ENCODE measurements around the gene MEI4.
A peak's percentile ranks its signal among the peaks of the same experiment; 100 is the strongest.
"Not testable (repeated sequence)": the region's sequence is repeated elsewhere in the genome, so short reads cannot be mapped to it uniquely, and the experiment has no call there.

MEI4 gene

GRCh38 chr6:77633993-77634715 lies 18.7 kb upstream of the MEI4 start:
- H3K4me1 ChIP-seq (ENCODE audit: control insufficient read depth, insufficient read depth, low read length): no peaks in the 10 kb centered on the region
- no peaks in the 10 kb centered on the region for H3K27me3 ChIP-seq (ENCODE audit: control insufficient read depth, insufficient read depth, low read length)
- H3K27ac ChIP-seq (ENCODE audit: low read length): no peak overlapping the region
- DNase-seq (ENCODE audit: low read depth, low spot score): no peak
- H3K36me3 ChIP-seq (ENCODE audit: control insufficient read depth, insufficient read depth, low read length): no peaks in the 10 kb centered on the region
- no peaks in the 10 kb centered on the region for H3K9me3 ChIP-seq (ENCODE audit: control insufficient read depth, insufficient read depth, low read length)
- WGBS (ENCODE audit: insufficient coverage, insufficient read length): no CpG with 5 or more reads among the region's 1 CpG
- no peak overlapping the region for H3K4me3 ChIP-seq (ENCODE audit: low read length)

GRCh38 chr6:77638129-77638830 lies 14.6 kb upstream of the MEI4 start:
- Histone ChIP-seq H3K36me3 (ENCODE audit: control insufficient read depth, insufficient read depth, low read length) (no peaks in the 10 kb centered on the region), H3K4me3 (ENCODE audit: low read length) (no peak overlapping the region), H3K9me3 (ENCODE audit: control insufficient read depth, insufficient read depth, low read length) (no peaks in the 10 kb centered on the region), H3K4me1 (ENCODE audit: control insufficient read depth, insufficient read depth, low read length) (no peaks in the 10 kb centered on the region), H3K27me3 (ENCODE audit: control insufficient read depth, insufficient read depth, low read length) (no peaks in the 10 kb centered on the region), H3K27ac (ENCODE audit: low read length) (no peak overlapping the region)
- no peak for DNase-seq (ENCODE audit: low read depth, low spot score)
- WGBS (ENCODE audit: insufficient coverage, insufficient read length): no CpG with 5 or more reads among the region's 16 CpGs

- WGBS (ENCODE audit: insufficient coverage, insufficient read length): 100% methylated on average over 1 of the region's 2 CpGs
- Histone ChIP-seq H3K27me3 (ENCODE audit: control insufficient read depth, insufficient read depth, low read length) (no peaks in the 10 kb centered on the region), H3K36me3 (ENCODE audit: control insufficient read depth, insufficient read depth, low read length) (no peaks in the 10 kb centered on the region), H3K4me3 (ENCODE audit: low read length) (no peak overlapping the region), H3K27ac (ENCODE audit: low read length) (no peak overlapping the region), H3K9me3 (ENCODE audit: control insufficient read depth, insufficient read depth, low read length) (no peaks in the 10 kb centered on the region), H3K4me1 (ENCODE audit: control insufficient read depth, insufficient read depth, low read length) (no peaks in the 10 kb centered on the region)
- no peak for DNase-seq (ENCODE audit: low read depth, low spot score)
Observed at GRCh38 chr6:77644102-77644705, 8.6 kb upstream of the MEI4 start.

- Histone ChIP-seq H3K27ac (ENCODE audit: low read length) (no peak overlapping the region), H3K4me3 (ENCODE audit: low read length) (peak overlapping the region; percentile 13; the same call in 1 of the 2 replicates), H3K4me1 (ENCODE audit: control insufficient read depth, insufficient read depth, low read length) (no peaks in the 10 kb centered on the region), H3K36me3 (ENCODE audit: control insufficient read depth, insufficient read depth, low read length) (no peaks in the 10 kb centered on the region), H3K27me3 (ENCODE audit: control insufficient read depth, insufficient read depth, low read length) (no peaks in the 10 kb centered on the region), H3K9me3 (ENCODE audit: control insufficient read depth, insufficient read depth, low read length) (no peaks in the 10 kb centered on the region)
- WGBS (ENCODE audit: insufficient coverage, insufficient read length): no CpG with 5 or more reads among the region's 37 CpGs
- DNase-seq (ENCODE audit: low read depth, low spot score): peak; percentile 70
Observed at GRCh38 chr6:77650098-77650663, 2.7 kb upstream of the MEI4 start.

- Histone ChIP-seq H3K27ac (ENCODE audit: low read length) (no peak overlapping the region), H3K4me1 (ENCODE audit: control insufficient read depth, insufficient read depth, low read length) (no peaks in the 10 kb centered on the region), H3K4me3 (ENCODE audit: low read length) (no peak overlapping the region), H3K27me3 (ENCODE audit: control insufficient read depth, insufficient read depth, low read length) (no peaks in the 10 kb centered on the region), H3K36me3 (ENCODE audit: control insufficient read depth, insufficient read depth, low read length) (no peaks in the 10 kb centered on the region), H3K9me3 (ENCODE audit: control insufficient read depth, insufficient read depth, low read length) (no peaks in the 10 kb centered on the region)
- no peak for DNase-seq (ENCODE audit: low read depth, low spot score)
Observed at GRCh38 chr6:77653816-77654215, 977 bp downstream of the MEI4 start.

GRCh38 chr6:77655035-77655434 lies 2.2 kb downstream of the MEI4 start:
- not testable (repeated sequence) for H3K36me3 ChIP-seq (ENCODE audit: control insufficient read depth, insufficient read depth, low read length)
- no CpG with 5 or more reads among the region's 1 CpG for WGBS (ENCODE audit: insufficient coverage, insufficient read length)

GRCh38 chr6:77656999-77657764 lies 4.3 kb downstream of the MEI4 start:
- no CpG with 5 or more reads among the region's 1 CpG for WGBS (ENCODE audit: insufficient coverage, insufficient read length)
- no peak for DNase-seq (ENCODE audit: low read depth, low spot score)
- Histone ChIP-seq H3K9me3 (ENCODE audit: control insufficient read depth, insufficient read depth, low read length) (no peaks in the 10 kb centered on the region), H3K36me3 (ENCODE audit: control insufficient read depth, insufficient read depth, low read length) (no peaks in the 10 kb centered on the region), H3K4me3 (ENCODE audit: low read length) (no peak overlapping the region), H3K4me1 (ENCODE audit: control insufficient read depth, insufficient read depth, low read length) (no peaks in the 10 kb centered on the region), H3K27ac (ENCODE audit: low read length) (no peak overlapping the region), H3K27me3 (ENCODE audit: control insufficient read depth, insufficient read depth, low read length) (no peaks in the 10 kb centered on the region)

More at GRCh38 chr6:77655035-77655434, 2.2 kb downstream of the MEI4 start:
- H3K4me3 ChIP-seq (ENCODE audit: low read length); H3K4me1 ChIP-seq (ENCODE audit: control insufficient read depth, insufficient read depth, low read length); H3K9me3 ChIP-seq (ENCODE audit: control insufficient read depth, insufficient read depth, low read length); H3K27me3 ChIP-seq (ENCODE audit: control insufficient read depth, insufficient read depth, low read length); DNase-seq (ENCODE audit: low read depth, low spot score); H3K27ac ChIP-seq (ENCODE audit: low read length): not testable (repeated sequence)

GRCh38 chr6:77666340-77666739 lies 13.5 kb downstream of the MEI4 start:
- Histone ChIP-seq H3K4me1 (ENCODE audit: control insufficient read depth, insufficient read depth, low read length) (no peaks in the 10 kb centered on the region), H3K36me3 (ENCODE audit: control insufficient read depth, insufficient read depth, low read length) (no peaks in the 10 kb centered on the region), H3K27me3 (ENCODE audit: control insufficient read depth, insufficient read depth, low read length) (no peaks in the 10 kb centered on the region), H3K9me3 (ENCODE audit: control insufficient read depth, insufficient read depth, low read length) (no peaks in the 10 kb centered on the region), H3K4me3 (ENCODE audit: low read length) (no peak overlapping the region), H3K27ac (ENCODE audit: low read length) (no peak overlapping the region)
- no peak for DNase-seq (ENCODE audit: low read depth, low spot score)
- WGBS (ENCODE audit: insufficient coverage, insufficient read length): no CpG with 5 or more reads among the region's 4 CpGs

- H3K4me3 ChIP-seq (ENCODE audit: low read length): no peak overlapping the region
- H3K36me3 ChIP-seq (ENCODE audit: control insufficient read depth, insufficient read depth, low read length): no peaks in the 10 kb centered on the region
- no peaks in the 10 kb centered on the region for H3K9me3 ChIP-seq (ENCODE audit: control insufficient read depth, insufficient read depth, low read length)
- H3K27ac ChIP-seq (ENCODE audit: low read length): no peak overlapping the region
- no peaks in the 10 kb centered on the region for H3K4me1 ChIP-seq (ENCODE audit: control insufficient read depth, insufficient read depth, low read length)
- DNase-seq (ENCODE audit: low read depth, low spot score): no peak
- no peaks in the 10 kb centered on the region for H3K27me3 ChIP-seq (ENCODE audit: control insufficient read depth, insufficient read depth, low read length)
- no CpG with 5 or more reads among the region's 4 CpGs for WGBS (ENCODE audit: insufficient coverage, insufficient read length)
Observed at GRCh38 chr6:77666846-77667245, 14.0 kb downstream of the MEI4 start.

- no CpG with 5 or more reads among the region's 2 CpGs for WGBS (ENCODE audit: insufficient coverage, insufficient read length)
- no peaks in the 10 kb centered on the region for H3K27me3 ChIP-seq (ENCODE audit: control insufficient read depth, insufficient read depth, low read length)
- no peak overlapping the region for H3K27ac ChIP-seq (ENCODE audit: low read length)
- H3K9me3 ChIP-seq (ENCODE audit: control insufficient read depth, insufficient read depth, low read length): no peaks in the 10 kb centered on the region
- no peak overlapping the region for H3K4me3 ChIP-seq (ENCODE audit: low read length)
- H3K4me1 ChIP-seq (ENCODE audit: control insufficient read depth, insufficient read depth, low read length): no peaks in the 10 kb centered on the region
- no peaks in the 10 kb centered on the region for H3K36me3 ChIP-seq (ENCODE audit: control insufficient read depth, insufficient read depth, low read length)
- DNase-seq (ENCODE audit: low read depth, low spot score): no peak
Observed at GRCh38 chr6:77669913-77670312, 17.1 kb downstream of the MEI4 start.

Data from iPS DF 6.9 (cell line).